Loucy (cell line): ENCODE measurements around the gene ZNRF3.

ENCODE experiments used
- H2AFZ ChIP-seq: fragments of 200-600 bp; sonication (generic); 2 replicates; pipeline ENCODE4 v1.6.0; 2016; ENCODE audit warnings: antibody characterized with exemption, mild to moderate bottlenecking, low read length, moderate library complexity
- H3F3A ChIP-seq: fragments of 200-600 bp; 2 replicates; pipeline ENCODE4 v1.6.0; 2016; ENCODE audit warnings: antibody characterized with exemption, low read depth, mild to moderate bottlenecking
- H3K27me3 ChIP-seq: fragments of 200-600 bp; sonication (generic); 2 replicates; pipeline ENCODE4 v1.6.1; 2014; ENCODE audit warnings: low read length, mild to moderate bottlenecking; ENCODE audit not compliant: insufficient read depth, poor library complexity, severe bottlenecking
- H3K36me3 ChIP-seq: fragments of 200-600 bp; sonication (generic); 2 replicates; pipeline ENCODE4 v1.6.1; 2016; ENCODE audit warnings: low read length; ENCODE audit not compliant: insufficient read depth
- H3K4me1 ChIP-seq: fragments of 200-600 bp; sonication (generic); 2 replicates; pipeline ENCODE4 v1.5.1; 2014; ENCODE audit warnings: low read length, mild to moderate bottlenecking; ENCODE audit not compliant: insufficient read depth, poor library complexity, severe bottlenecking
- H3K4me2 ChIP-seq: fragments of 200-600 bp; sonication (generic); 2 replicates; pipeline ENCODE4 v1.6.0; 2014; ENCODE audit warnings: antibody characterized with exemption, low read length, low read depth, mild to moderate bottlenecking; ENCODE audit not compliant: poor library complexity, severe bottlenecking
- H3K4me3 ChIP-seq: fragments of 200-600 bp; sonication (generic); 2 replicates; pipeline ENCODE4 v1.5.1; 2014; ENCODE audit warnings: low read length, mild to moderate bottlenecking, mixed read lengths; ENCODE audit not compliant: poor library complexity, severe bottlenecking
- H3K79me2 ChIP-seq: fragments of 200-600 bp; sonication (generic); 2 replicates; pipeline ENCODE4 v1.6.1; 2014; ENCODE audit warnings: low read length; ENCODE audit not compliant: insufficient read depth
- H3K9ac ChIP-seq: fragments of 200-600 bp; sonication (generic); 2 replicates; pipeline ENCODE4 v1.6.0; 2014; ENCODE audit warnings: mild to moderate bottlenecking, low read depth, low read length, moderate library complexity; ENCODE audit not compliant: poor library complexity, severe bottlenecking
- H3K9me2 ChIP-seq: fragments of 200-600 bp; sonication (generic); replicated peaks from 2 replicates; pipeline ENCODE4 v1.6.1; 2016; ENCODE audit warnings: low read depth, low read length, mixed read lengths
- H3K9me3 ChIP-seq: fragments of 200-600 bp; sonication (generic); 2 replicates; pipeline ENCODE4 v1.6.1; 2014; ENCODE audit warnings: mild to moderate bottlenecking, antibody characterized with exemption, low read length, low read depth; ENCODE audit not compliant: insufficient read depth
- H4K20me1 ChIP-seq: fragments of 200-600 bp; sonication (generic); 2 replicates; pipeline ENCODE4 v1.6.0; 2014; ENCODE audit warnings: antibody characterized with exemption, low read length, mild to moderate bottlenecking; ENCODE audit not compliant: insufficient read depth, poor library complexity, severe bottlenecking
- EZH2phosphoT487 ChIP-seq: fragments of 200-600 bp; IDR thresholded peaks from 2 replicates; pipeline ENCODE4 v1.6.1; 2018; ENCODE audit warnings: antibody characterized with exemption, mild to moderate bottlenecking, moderate library complexity, borderline replicate concordance
- TF ChIP-seq, protein P1 (sequence below): fragments of 200-600 bp; sonication (generic); conservative IDR thresholded peaks from 2 replicates; pipeline ENCODE4 v1.5.1; 2014; ENCODE audit warnings: mild to moderate bottlenecking, antibody characterized with exemption, low read length

ZNRF3 gene

DNA sequence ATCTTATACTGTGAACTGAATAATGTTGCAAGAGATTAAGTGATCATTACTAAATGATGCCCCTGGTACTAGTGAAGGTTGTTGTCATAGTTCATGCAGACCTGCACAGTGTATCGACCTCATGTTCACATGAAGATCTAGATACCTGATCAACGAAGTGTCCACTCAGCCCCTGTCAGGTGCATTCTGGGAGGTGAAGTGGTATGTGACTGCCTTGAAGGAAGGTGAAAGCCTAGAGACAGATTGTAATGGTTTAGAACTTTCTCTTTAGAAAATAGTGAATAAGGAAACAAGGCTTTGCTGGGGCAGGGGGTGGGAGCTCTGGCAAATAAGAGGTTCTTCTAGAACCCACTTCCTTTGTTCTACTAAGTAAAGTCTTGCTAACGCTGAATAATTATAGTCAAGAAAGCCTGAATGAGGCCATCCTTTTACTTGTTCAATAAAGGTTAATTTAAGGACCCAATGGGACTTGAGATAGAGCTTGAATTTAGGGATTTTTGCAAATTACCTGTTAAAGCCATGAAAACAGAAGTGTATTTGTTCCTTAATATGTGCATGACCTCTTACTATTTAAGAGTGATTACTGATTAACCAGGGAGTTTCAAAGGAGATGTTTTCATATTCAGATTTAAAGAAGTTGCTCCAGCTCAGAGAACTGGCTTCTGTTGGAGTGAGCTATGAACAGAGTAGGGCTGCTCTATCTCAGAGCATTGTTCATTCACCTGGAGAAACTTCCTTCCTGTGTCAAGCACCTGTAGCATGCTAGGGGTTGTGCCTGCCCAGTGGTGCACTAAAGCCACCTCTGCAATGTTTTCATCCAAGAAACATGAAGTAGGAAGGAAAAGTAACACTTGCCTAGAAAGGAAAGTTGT, 132.9 kb downstream of the ZNRF3 start:
- Histone ChIP-seq H3K9me2 (no peaks in the 10 kb centered on the region), H3K9me3 (no peaks in the 10 kb centered on the region), H3K27me3 (no peaks in the 10 kb centered on the region), H4K20me1 (no peaks in the 10 kb centered on the region), H3K4me1 (peaks cover 16% of the 10 kb centered on the region), H3K36me3 (no peaks in the 10 kb centered on the region), H3F3A (no peaks in the 10 kb centered on the region), H2AFZ (no peak overlapping the region), H3K9ac (no peak overlapping the region), H3K4me2 (no peak overlapping the region), H3K79me2 (no peaks in the 10 kb centered on the region), H3K4me3 (no peak overlapping the region)
- TF ChIP-seq EZH2phosphoT487 = no peak
- TF ChIP-seq, protein P1, sequence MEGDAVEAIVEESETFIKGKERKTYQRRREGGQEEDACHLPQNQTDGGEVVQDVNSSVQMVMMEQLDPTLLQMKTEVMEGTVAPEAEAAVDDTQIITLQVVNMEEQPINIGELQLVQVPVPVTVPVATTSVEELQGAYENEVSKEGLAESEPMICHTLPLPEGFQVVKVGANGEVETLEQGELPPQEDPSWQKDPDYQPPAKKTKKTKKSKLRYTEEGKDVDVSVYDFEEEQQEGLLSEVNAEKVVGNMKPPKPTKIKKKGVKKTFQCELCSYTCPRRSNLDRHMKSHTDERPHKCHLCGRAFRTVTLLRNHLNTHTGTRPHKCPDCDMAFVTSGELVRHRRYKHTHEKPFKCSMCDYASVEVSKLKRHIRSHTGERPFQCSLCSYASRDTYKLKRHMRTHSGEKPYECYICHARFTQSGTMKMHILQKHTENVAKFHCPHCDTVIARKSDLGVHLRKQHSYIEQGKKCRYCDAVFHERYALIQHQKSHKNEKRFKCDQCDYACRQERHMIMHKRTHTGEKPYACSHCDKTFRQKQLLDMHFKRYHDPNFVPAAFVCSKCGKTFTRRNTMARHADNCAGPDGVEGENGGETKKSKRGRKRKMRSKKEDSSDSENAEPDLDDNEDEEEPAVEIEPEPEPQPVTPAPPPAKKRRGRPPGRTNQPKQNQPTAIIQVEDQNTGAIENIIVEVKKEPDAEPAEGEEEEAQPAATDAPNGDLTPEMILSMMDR = no peak

DNA sequence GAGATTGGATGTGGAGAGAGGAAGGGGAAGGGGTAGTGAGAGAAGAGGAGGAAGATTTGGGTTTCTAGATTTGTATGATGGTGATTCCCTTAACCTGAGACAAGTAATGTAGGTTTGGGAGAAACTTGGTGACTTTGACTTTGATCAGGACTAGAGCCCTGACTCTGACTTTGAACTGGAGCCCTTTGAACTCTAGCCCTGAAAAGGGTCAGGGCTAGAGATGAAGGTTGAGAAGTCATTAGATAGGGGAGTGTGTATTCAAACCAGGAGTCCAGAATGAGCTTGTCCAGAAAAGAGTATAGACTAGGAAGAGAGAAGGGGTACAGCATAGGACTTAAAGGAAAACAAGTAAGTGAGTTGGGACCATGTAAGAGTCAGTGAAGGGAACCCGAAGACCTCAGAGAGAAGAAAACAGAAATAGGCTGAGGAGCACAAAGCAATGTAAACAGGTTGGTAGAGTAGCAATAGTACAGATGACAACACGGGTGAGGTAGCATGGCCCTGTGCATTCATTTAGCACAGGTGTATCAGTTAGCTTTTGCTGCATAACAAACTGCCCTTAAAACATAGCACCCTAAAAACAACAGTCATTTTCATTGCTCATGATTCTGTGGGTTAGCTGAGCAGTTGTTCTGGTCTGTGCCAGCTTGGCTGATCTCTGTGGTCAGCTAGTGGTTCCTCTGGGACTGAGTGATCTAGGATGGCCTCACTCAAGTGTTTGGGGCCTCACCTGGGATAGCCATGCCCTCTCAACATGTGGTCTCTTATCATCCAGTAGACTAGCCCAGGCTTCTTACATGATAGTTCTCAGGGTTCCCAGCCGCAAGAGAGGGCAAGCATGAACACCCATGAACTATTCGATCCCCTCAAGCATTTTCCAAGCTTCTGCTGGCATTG, 135.2 kb downstream of the ZNRF3 start:
- H3K4me1 ChIP-seq = peaks cover 26% of the 10 kb centered on the region
- no peaks in the 10 kb centered on the region for H3K36me3 ChIP-seq
- H3K27me3 ChIP-seq = no peaks in the 10 kb centered on the region
- H3K9me2 ChIP-seq = no peaks in the 10 kb centered on the region
- no peaks in the 10 kb centered on the region for H4K20me1 ChIP-seq
- H3F3A ChIP-seq = no peaks in the 10 kb centered on the region
- H2AFZ ChIP-seq = no peak overlapping the region
- no peaks in the 10 kb centered on the region for H3K9me3 ChIP-seq
- no peaks in the 10 kb centered on the region for H3K79me2 ChIP-seq
- no peak overlapping the region for H3K4me2 ChIP-seq
- H3K4me3 ChIP-seq = no peak overlapping the region
- no peak overlapping the region for H3K9ac ChIP-seq
- TF ChIP-seq EZH2phosphoT487 = no peak
- TF ChIP-seq, protein P1 = no peak

DNA sequence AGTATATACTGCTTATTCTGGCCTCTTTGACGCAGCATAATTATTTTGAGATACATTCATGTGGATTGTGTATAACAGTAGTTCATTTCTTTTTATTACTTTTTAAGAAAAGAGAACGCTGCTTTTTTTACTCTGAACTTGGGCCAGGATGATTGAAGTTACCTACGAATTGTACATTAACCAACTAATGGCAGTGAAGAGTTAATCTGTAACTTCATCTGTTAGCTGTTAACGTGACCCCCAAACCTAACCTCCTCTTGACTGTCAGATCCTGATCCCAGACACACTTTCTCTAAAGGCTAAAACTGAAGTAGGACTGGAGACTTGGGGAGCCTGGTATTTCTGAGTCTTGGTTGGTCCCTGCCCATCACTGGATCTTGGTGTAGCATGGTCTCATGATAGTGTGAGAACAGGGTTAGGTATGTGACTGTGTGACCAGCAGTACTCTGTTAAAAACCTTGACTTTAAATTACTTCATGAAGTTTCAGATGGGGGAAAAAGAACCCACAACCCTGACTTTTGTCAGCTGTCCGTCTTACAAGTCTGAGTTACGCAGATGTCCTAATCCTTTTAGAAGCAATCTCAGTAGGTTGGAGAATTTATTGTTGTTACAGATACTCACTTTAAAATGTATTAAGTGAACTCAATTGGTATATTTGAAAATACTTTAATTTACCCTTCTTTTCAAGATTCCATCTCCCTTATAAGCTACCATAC, 138.9 kb downstream of the ZNRF3 start:
- no peak overlapping the region for H2AFZ ChIP-seq
- no peaks in the 10 kb centered on the region for H3K36me3 ChIP-seq
- H3F3A ChIP-seq = no peaks in the 10 kb centered on the region
- no peaks in the 10 kb centered on the region for H3K79me2 ChIP-seq
- no peaks in the 10 kb centered on the region for H3K9me2 ChIP-seq
- H3K4me3 ChIP-seq = no peak overlapping the region
- no peak overlapping the region for H3K4me2 ChIP-seq
- no peaks in the 10 kb centered on the region for H3K9me3 ChIP-seq
- no peaks in the 10 kb centered on the region for H3K27me3 ChIP-seq
- H4K20me1 ChIP-seq = no peaks in the 10 kb centered on the region
- TF ChIP-seq, protein P1 = no peak
- TF ChIP-seq EZH2phosphoT487 = no peak
- no peak overlapping the region for H3K9ac ChIP-seq
- H3K4me1 ChIP-seq = peaks cover 19% of the 10 kb centered on the region
